Transverse colon (tissue), 3 donors: ENCODE results near the gene ARNT2.

Source experiments
- POLR2A ChIP-seq: fragments of 450-650 bp; IDR thresholded peaks from one replicate; pipeline ENCODE4 v1.6.1; 2016; ENCODE audit warnings: antibody characterized with exemption, mild to moderate bottlenecking, moderate library complexity
- TF ChIP-seq, protein P1 (sequence below), 5 experiments: fragments of 200-600 bp in 3 of 5; fragments of 450-650 bp in 2 of 5; sonication (generic) in 3 of 5; IDR thresholded peaks; 1 replicate in 2 of 5; 2 replicates in 3 of 5; pipeline ENCODE4 v1.5.1; 2016 to 2017; ENCODE audit warnings: antibody characterized with exemption in 5 of 5, inconsistent platforms in 3 of 5, mild to moderate bottlenecking in 2 of 5, moderate library complexity in 1 of 5

DNA sequence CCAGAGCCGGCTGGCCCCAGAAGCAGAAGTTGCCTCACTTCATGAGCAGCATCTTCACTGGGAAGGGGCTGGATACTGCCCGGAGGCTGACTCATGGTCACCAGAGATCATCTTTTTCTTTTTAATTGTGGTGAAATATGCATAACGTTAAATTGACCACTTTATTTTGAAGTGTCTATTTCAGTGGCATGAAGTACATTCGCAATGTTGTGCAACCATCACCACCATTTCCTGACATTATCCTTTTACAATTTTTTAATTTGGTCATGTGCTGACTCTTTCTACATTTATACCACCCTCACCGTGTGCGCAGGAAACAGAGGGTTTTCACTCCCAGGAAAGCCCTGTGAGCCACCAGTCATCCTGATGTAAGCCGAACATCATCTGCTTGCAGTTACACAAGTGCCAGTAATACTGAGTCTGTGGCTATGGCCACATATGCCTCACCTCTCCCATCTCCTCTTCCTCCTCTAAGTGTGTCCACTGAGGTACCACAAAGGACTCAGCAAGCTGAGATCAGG lies 239.3 kb downstream of the ARNT2 start:
- TF ChIP-seq, protein P1, sequence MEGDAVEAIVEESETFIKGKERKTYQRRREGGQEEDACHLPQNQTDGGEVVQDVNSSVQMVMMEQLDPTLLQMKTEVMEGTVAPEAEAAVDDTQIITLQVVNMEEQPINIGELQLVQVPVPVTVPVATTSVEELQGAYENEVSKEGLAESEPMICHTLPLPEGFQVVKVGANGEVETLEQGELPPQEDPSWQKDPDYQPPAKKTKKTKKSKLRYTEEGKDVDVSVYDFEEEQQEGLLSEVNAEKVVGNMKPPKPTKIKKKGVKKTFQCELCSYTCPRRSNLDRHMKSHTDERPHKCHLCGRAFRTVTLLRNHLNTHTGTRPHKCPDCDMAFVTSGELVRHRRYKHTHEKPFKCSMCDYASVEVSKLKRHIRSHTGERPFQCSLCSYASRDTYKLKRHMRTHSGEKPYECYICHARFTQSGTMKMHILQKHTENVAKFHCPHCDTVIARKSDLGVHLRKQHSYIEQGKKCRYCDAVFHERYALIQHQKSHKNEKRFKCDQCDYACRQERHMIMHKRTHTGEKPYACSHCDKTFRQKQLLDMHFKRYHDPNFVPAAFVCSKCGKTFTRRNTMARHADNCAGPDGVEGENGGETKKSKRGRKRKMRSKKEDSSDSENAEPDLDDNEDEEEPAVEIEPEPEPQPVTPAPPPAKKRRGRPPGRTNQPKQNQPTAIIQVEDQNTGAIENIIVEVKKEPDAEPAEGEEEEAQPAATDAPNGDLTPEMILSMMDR (IDR thresholded peaks at IDR 0.05): no peak
- no peak for TF ChIP-seq POLR2A
